ENCODE results near the gene KCNC4. TPM values are rescaled to one million over a fixed set of nuclear protein-coding genes. Genes with fewer than 3 reads are reported as not detected.

KCNC4 gene
- total and polyA plus RNA-seq, 2 of the 13 experiments (the other 11 are each of a cell fraction or from before 2014, with no cell fraction given), result 0.24 to 0.66 TPM

DNA sequence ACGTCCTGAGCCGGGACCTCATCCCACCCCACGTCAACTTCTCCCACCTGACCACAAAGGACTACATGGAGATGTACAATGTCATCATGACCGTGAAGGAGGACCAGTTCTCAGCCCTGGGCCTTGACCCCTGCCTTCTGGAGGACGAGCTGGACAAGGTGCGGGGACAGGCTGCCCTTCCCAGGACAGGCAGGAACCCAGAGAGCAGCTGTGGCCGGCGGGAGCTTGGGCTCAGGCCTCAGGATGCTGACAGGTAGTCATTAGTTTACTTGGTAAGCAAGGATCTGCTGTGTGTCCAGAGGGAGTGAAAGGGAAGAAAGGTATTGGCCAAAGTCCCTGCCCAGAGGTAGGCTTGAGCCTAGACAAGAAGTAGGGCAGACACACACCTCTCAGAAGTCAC lies 17.6 kb upstream of the KCNC4 start:
- H2AFZ ChIP-seq (ENCODE audit: low read length), result no peak overlapping the region
- ATAC-seq (no peak), FAIRE-seq (no peak)

More for the DNA sequence above, 17.6 kb upstream of the KCNC4 start:
- Histone ChIP-seq H3K4me3 (replicated peaks in 1 of 3; ENCODE audit: insufficient read depth in 1 of 3, low read depth in 2 of 3, low read length in 3 of 3) (no peak overlapping the region), H3K27ac (ENCODE audit: extremely low read length, insufficient read depth, low read length) (no peak overlapping the region), H3K36me3 (replicated peaks in 1 of 2; ENCODE audit: control insufficient read depth in 1 of 2, insufficient read depth in 2 of 2, low read length in 2 of 2) (no peaks in the 10 kb centered on the region), H3K4me2 (ENCODE audit: low read depth, low read length) (no peak overlapping the region), H3K9me3 (ENCODE audit: low read length) (no peaks in the 10 kb centered on the region), H4K20me1 (ENCODE audit: insufficient read depth, low read length) (no peaks in the 10 kb centered on the region; the same call in 1 of the 2 replicates), H3K79me2 (ENCODE audit: insufficient read depth, low read length) (no peaks in the 10 kb centered on the region), H3K27me3 (ENCODE audit: control insufficient read depth in 1 of 2, insufficient read depth in 2 of 2, low read length in 2 of 2) (peaks cover 11 to 44% of the 10 kb centered on the region in 2 experiments; a peak in 4 of 5 replicates), H3K9ac (ENCODE audit: insufficient read depth, low read depth, low read length) (no peak overlapping the region), H3K4me1 (ENCODE audit: insufficient read depth, low read length) (no peaks in the 10 kb centered on the region)
- DNase-seq (ENCODE audit: low spot score), result no peak
- ChIA-PET CTCF (ENCODE audit: low intra/inter-chr PET ratio, low total read pairs) (interaction anchor here (1.2 kb wide), 1 partner anchor 11 kb away, joined by 3 read pairs; no protein-coding TSS in a partner anchor), POLR2A (no interaction called here)
- in situ Hi-C loops (cut with HindIII; ENCODE audit: extremely low pct_ligation_motif_present, low pct_unique_long_range_greater_than_20kb), result no loop called here
- BruUV-seq (replicated peaks), result no TSS peak
- TF ChIP-seq DMTF1 (CRISPR knock-in tag; IDR thresholded peaks at IDR 0.05), result no peak
- TF ChIP-seq EP300 (IDR thresholded peaks at IDR 0.05; ENCODE audit: low read depth in 2 of 2, low read length in 2 of 2), result no peak
- TF ChIP-seq EP300 (CRISPR knock-in tag; IDR thresholded peaks at IDR 0.05; ENCODE audit: borderline replicate concordance), result no peak
- TF ChIP-seq, protein P1, sequence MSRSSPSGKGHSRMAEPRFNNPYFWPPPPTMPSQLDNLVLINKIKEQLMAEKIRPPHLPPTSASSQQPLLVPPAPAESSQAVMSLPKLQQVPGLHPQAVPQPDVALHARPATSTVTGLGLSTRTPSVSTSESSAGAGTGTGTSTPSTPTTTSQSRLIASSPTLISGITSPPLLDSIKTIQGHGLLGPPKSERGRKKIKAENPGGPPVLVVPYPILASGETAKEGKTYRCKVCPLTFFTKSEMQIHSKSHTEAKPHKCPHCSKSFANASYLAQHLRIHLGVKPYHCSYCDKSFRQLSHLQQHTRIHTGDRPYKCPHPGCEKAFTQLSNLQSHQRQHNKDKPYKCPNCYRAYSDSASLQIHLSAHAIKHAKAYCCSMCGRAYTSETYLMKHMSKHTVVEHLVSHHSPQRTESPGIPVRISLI (CRISPR knock-in tag; IDR thresholded peaks at IDR 0.05; ENCODE audit: borderline replicate concordance), result no peak
- TF ChIP-seq KDM3A (CRISPR knock-in tag; IDR thresholded peaks at IDR 0.05; ENCODE audit: low read depth), result no peak
- intact Hi-C loops (cut with micrococcal nuclease; ENCODE audit: unreplicated experiment), result no loop called here
- WGBS (ENCODE audit: low lambda C conversion rate), result 0% methylated on average over 8 of the region's 8 CpGs
